ENCODE measurements around the gene CHRM2. TPM values are rescaled to one million over a fixed set of nuclear protein-coding genes. Genes with fewer than 3 reads are reported as not detected.

The CHRM2 gene
- total and polyA plus RNA-seq, 2 of the 4 experiments (the other 2 are of a cell fraction) = 79.3 to 184 TPM

GRCh38 chr7:137032436-137032835 lies 164.0 kb downstream of the CHRM2 start:
- peak overlapping the region; percentile 43 for H3K14ac ChIP-seq (replicated peaks; ENCODE audit: low read depth, low read length)
- H4K20me1 ChIP-seq (ENCODE audit: insufficient read depth, low read length) = no peaks in the 10 kb centered on the region
- no peak overlapping the region for H3K4me3 ChIP-seq (ENCODE audit: insufficient read depth, low read depth, low read length)
- no peak overlapping the region for H2BK5ac ChIP-seq (ENCODE audit: low read depth, low read length, poor library complexity, severe bottlenecking)
- H3K23ac ChIP-seq (ENCODE audit: low read depth, low read length) = no peak overlapping the region
- 60% methylated on average over 1 of the region's 4 CpGs; no CpG with 5 or more reads in 1 of the 2 experiments for WGBS, 2 experiments (ENCODE audit: extremely low coverage in 2 of 2, insufficient read length in 1 of 2)
- no peak overlapping the region for H2AFZ ChIP-seq (replicated peaks; ENCODE audit: low read length, poor library complexity)
- H3K79me1 ChIP-seq (ENCODE audit: low read depth in 1 of 2, low read length in 2 of 2) = no peaks in the 10 kb centered on the region; a peak in 1 of 4 replicates
- no peak overlapping the region for H3K9ac ChIP-seq (ENCODE audit: low read depth, low read length)
- H3K4ac ChIP-seq (ENCODE audit: low read depth, low read length) = peak overlapping the region; percentile 44
- 0 out of 2 replicates have a peak overlapping the region, but pooled peaks have one; percentile 9 for H2BK120ac ChIP-seq (ENCODE audit: low read depth, low read length)
- H3K18ac ChIP-seq (ENCODE audit: low read depth, low read length) = peak overlapping the region; percentile 72; the same call in 1 of the 2 replicates
- TF ChIP-seq BHLHE40 (IDR thresholded peaks at IDR 0.05; ENCODE audit: low read depth, low read length) = no peak
- no peak for TF ChIP-seq RCOR1 (IDR thresholded peaks at IDR 0.05; ENCODE audit: insufficient replicate concordance, low read length)
- TF ChIP-seq MAFK (IDR thresholded peaks at IDR 0.05; ENCODE audit: low read depth, low read length) = no peak
- TF ChIP-seq CHD1 (IDR thresholded peaks at IDR 0.05; ENCODE audit: low read depth, low read length) = no peak
- no peak for TF ChIP-seq SMC3 (IDR thresholded peaks at IDR 0.05; ENCODE audit: low read depth, low read length)
- H3K4me1 ChIP-seq (ENCODE audit: control insufficient read depth, insufficient read depth, low read length) = peaks cover 4% of the 10 kb centered on the region; the same call in 1 of the 2 replicates
- H3K9me3 ChIP-seq (ENCODE audit: control insufficient read depth, insufficient read depth, low read length) = no peaks in the 10 kb centered on the region
- ChIA-PET CTCF (interaction anchor here (0.7 kb wide), 1 partner anchor 290 kb away, joined by 3 read pairs; no protein-coding TSS in a partner anchor), POLR2A (ENCODE audit: unreplicated experiment) (no interaction called here)
- H4K8ac ChIP-seq (ENCODE audit: low read depth in 2 of 2, low read length in 2 of 2) = peak overlapping the region in 1 of 2 experiments; percentile 28; a peak in 2 of 4 replicates
- H3K4me2 ChIP-seq (ENCODE audit: low read depth, low read length) = no peak overlapping the region
- peak overlapping the region; percentile 27 for H4K91ac ChIP-seq (ENCODE audit: insufficient read depth, low read depth, low read length)
- H4K5ac ChIP-seq (ENCODE audit: low read depth, low read length) = peak overlapping the region; percentile 91; the same call in 1 of the 2 replicates
- H2AK5ac ChIP-seq (ENCODE audit: low read depth, low read length) = peak overlapping the region; percentile 48; the same call in 1 of the 2 replicates
- no peaks in the 10 kb centered on the region for H3K36me3 ChIP-seq (ENCODE audit: control insufficient read depth, insufficient read depth, low read length)
- H2BK20ac ChIP-seq (ENCODE audit: low read depth, low read length) = peak overlapping the region; percentile 27; the same call in 1 of the 2 replicates
- dilution Hi-C loops (cut with HindIII; ENCODE audit: low sequenced_read_pairs, unreplicated experiment) = no loop called here
- H3K56ac ChIP-seq (ENCODE audit: extremely low read depth, insufficient read depth, low read length) = no peak overlapping the region
- in situ Hi-C loops (cut with MboI; ENCODE audit: low sequenced_read_pairs) = no loop called here
- H2BK15ac ChIP-seq (ENCODE audit: low read depth, low read length) = no peak overlapping the region
- no peaks in the 10 kb centered on the region for H3K27me3 ChIP-seq (ENCODE audit: control insufficient read depth, insufficient read depth, low read length)
- intact Hi-C loops (cut with micrococcal nuclease) = no loop called here
- 0 out of 2 replicates have a peak, but pooled peaks have one; percentile 15 for ATAC-seq (ENCODE audit: low read depth)
- BruUV-seq (replicated peaks) = no TSS peak
- peak; percentile 18 for DNase-seq
- no peak overlapping the region for H2AK9ac ChIP-seq (replicated peaks; ENCODE audit: low read depth, low read length, poor library complexity)
- no peaks in the 10 kb centered on the region for H3K9me1 ChIP-seq (ENCODE audit: insufficient read depth, low read length)
- H3K27ac ChIP-seq (ENCODE audit: insufficient read depth, low read length) = no peak overlapping the region
